DND-41 (cell line): ENCODE data around the gene BAK1.
A peak's percentile ranks its signal among the peaks of the same experiment; 100 is the strongest.

Source experiments
- ATAC-seq: fragments of 200-7000 bp; cut with Tn5 transposase; 3 replicates; pipeline ENCODE4 v1.9.1; 2021; ENCODE audit warnings: low read depth; ENCODE audit not compliant: insufficient read depth
- DNase-seq: peaks from one replicate; pipeline ENCODE4 v3.0.0-alpha.2; 2020
- H2AFZ ChIP-seq: 2 replicates; pipeline ENCODE4 v1.6.0; 2012; ENCODE audit warnings: low read depth, low read length
- H3K27ac ChIP-seq: 2 replicates; pipeline ENCODE4 v1.5.1; 2012; ENCODE audit warnings: low read length, inconsistent platforms
- H3K27me3 ChIP-seq: fragments of 200-600 bp; sonication (generic); 2 replicates; pipeline ENCODE4 v1.6.0; 2012; ENCODE audit warnings: low read length, mild to moderate bottlenecking, inconsistent platforms; ENCODE audit not compliant: insufficient read depth, poor library complexity
- H3K36me3 ChIP-seq: 2 replicates; pipeline ENCODE4 v1.5.1; 2012; ENCODE audit warnings: low read length, inconsistent platforms; ENCODE audit not compliant: insufficient read depth
- H3K4me1 ChIP-seq: 2 replicates; pipeline ENCODE4 v1.5.1; 2012; ENCODE audit warnings: mild to moderate bottlenecking, low read length; ENCODE audit not compliant: insufficient read depth
- H3K4me2 ChIP-seq: 2 replicates; pipeline ENCODE4 v1.6.0; 2012; ENCODE audit warnings: mild to moderate bottlenecking, moderate library complexity, low read length, inconsistent platforms; ENCODE audit not compliant: insufficient read depth
- H3K4me3 ChIP-seq, 2 experiments: fragments of 200-600 bp in 1 of 2; shearing (Covaris generic) in 1 of 2; 2 replicates each; pipeline ENCODE4 v1.5.1; 2012 to 2016; ENCODE audit warnings: inconsistent platforms in 2 of 2, low read length in 2 of 2, mild to moderate bottlenecking in 2 of 2, low read depth in 1 of 2, moderate library complexity in 1 of 2
- H3K79me2 ChIP-seq: 2 replicates; pipeline ENCODE4 v1.6.0; 2012; ENCODE audit warnings: low read length, inconsistent platforms; ENCODE audit not compliant: insufficient read depth
- H3K9ac ChIP-seq: 2 replicates; pipeline ENCODE4 v1.6.0; 2012; ENCODE audit warnings: low read depth, mild to moderate bottlenecking, inconsistent platforms, low read length, moderate library complexity
- H3K9me3 ChIP-seq: 2 replicates; pipeline ENCODE4 v1.5.1; 2012; ENCODE audit warnings: low read length, moderate library complexity, mild to moderate bottlenecking, inconsistent platforms; ENCODE audit not compliant: insufficient read depth, severe bottlenecking
- H4K20me1 ChIP-seq: 2 replicates; pipeline ENCODE4 v1.6.0; 2012; ENCODE audit warnings: low read length; ENCODE audit not compliant: insufficient read depth
- CTCF ChIP-seq: IDR thresholded peaks from 2 replicates; pipeline ENCODE4 v1.5.1; 2012; ENCODE audit warnings: borderline replicate concordance, low read length, moderate library complexity, mild to moderate bottlenecking; ENCODE audit not compliant: poor library complexity, severe bottlenecking; ENCODE audit errors: extremely low read depth
- EZH2 ChIP-seq: IDR thresholded peaks from 3 replicates; pipeline ENCODE4 v1.6.1; 2012; ENCODE audit warnings: borderline replicate concordance, low read depth, mild to moderate bottlenecking, moderate library complexity, low read length, inconsistent platforms; ENCODE audit not compliant: severe bottlenecking

Gene BAK1

DNA sequence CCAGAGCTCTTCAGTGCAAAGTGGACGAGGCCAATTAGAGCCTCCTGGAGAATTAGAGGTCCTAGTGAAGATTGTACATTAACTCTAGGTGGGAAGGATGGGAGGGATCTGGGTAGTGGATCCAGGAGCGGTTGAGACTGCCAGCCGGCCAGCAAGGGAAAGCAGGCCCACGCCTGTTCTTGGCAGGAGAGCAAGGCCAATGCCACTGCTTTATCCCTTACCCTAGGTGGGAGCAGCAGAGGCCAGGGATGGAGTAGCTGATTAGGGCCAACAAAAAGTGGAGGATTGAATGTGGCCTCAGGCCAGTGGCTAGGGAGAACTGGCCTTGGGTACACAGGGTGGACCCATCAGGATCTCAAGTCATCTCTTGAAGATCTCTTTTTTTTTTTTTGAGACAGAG, 44.8 kb upstream of the BAK1 start:
- Histone ChIP-seq H3K9ac (no peak overlapping the region), H3K4me2 (0 out of 2 replicates have a peak overlapping the region, but pooled peaks have one; percentile 12), H3K27me3 (no peaks in the 10 kb centered on the region), H3K79me2 (peaks cover 70% of the 10 kb centered on the region), H3K27ac (no peak overlapping the region), H3K4me1 (peaks cover 34% of the 10 kb centered on the region), H4K20me1 (peaks cover 44% of the 10 kb centered on the region), H3K4me3 (no peak overlapping the region), H3K36me3 (peaks cover 39% of the 10 kb centered on the region), H3K9me3 (no peaks in the 10 kb centered on the region), H2AFZ (no peak overlapping the region)
- no peak for TF ChIP-seq EZH2
- no peak for TF ChIP-seq CTCF
- DNase-seq: no peak
- ATAC-seq: no peak

DNA sequence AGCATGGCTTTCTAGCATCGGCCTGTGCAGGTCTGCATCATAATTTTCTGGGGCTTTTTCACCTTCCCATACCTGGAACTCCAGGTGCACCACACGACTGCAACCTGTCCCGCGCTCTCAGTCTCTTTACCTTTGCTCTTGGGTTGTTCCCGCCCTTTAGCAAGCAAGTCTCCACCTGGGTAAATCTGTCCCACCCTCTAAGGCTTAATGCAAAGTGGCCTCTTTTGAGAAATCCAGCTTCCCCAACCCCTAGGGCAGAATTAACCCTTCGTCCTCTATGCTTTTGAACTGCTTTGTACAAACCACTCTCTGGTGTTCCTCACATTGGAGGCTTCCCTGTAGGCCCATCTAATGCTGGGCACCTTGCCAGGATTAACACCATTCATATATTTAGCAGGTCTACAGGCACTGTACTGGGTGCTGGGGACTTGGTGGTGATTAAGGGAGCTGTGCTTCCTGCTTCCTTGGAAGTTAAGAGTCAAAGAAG, 43.9 kb upstream of the BAK1 start:
- peak overlapping the region; percentile 98; the same call in 1 of the 2 replicates for H3K4me2 ChIP-seq
- H3K79me2 ChIP-seq: peaks cover 67% of the 10 kb centered on the region
- TF ChIP-seq CTCF: no peak
- no peak for TF ChIP-seq EZH2
- no peak for DNase-seq
- H3K9me3 ChIP-seq: no peaks in the 10 kb centered on the region
- no peak overlapping the region for H3K4me3 ChIP-seq
- H4K20me1 ChIP-seq: peaks cover 44% of the 10 kb centered on the region
- H2AFZ ChIP-seq: no peak overlapping the region
- peaks cover 39% of the 10 kb centered on the region for H3K36me3 ChIP-seq
- no peak for ATAC-seq
- H3K9ac ChIP-seq: no peak overlapping the region; the same call in 1 of the 2 replicates
- peaks cover 43% of the 10 kb centered on the region for H3K4me1 ChIP-seq
- H3K27ac ChIP-seq: no peak overlapping the region
- H3K27me3 ChIP-seq: no peaks in the 10 kb centered on the region

DNA sequence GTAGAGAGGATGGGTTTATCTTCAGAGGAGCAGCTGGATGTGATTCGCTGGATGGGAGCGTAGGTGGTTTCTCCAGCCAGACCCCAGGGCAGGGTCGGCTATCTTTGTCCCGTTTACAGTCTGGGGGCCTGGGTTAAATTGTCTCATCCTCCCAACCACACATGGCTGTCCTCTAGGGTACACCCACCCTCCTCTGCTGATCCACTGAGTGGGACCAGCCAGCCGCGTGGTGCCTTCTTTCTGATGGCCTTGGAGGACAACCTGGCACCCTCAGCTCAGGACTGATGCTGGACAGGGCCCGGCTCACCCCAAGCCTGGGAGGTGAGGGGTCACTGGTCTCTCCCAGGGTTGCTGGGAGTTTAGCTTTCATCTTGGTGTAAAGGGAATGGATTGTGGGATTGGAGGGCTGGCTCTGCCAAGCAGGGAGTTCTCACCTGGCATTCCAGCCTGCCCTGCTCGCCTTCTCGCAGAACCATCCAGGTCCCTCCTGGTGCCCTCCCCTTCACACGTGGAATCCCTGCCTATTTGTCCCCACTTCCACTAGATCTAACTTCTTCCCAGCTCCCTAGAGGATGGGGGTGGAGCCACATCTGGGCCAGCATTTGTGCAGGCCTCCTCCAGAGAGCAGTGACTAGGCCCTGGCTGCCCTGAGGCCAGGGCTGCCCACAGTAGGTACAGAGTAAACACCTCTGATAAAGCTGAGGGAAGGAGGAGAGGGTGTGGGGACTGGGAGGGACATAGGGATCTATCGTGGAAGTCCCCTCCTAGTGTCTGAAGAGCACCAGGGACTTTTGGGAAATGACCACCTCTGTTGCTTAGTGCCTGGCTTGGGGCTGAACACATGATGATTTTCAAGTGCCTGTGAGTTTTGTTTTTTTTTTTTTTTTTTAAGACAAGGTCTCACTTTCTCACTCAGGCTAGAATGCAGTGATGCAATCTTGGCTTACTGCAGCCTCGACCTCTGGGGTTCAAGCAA, 42.7 kb upstream of the BAK1 start:
- H3K4me3 ChIP-seq: peak overlapping the region in 1 of 2 experiments; percentile 98; a peak in 3 of 4 replicates
- H3K9me3 ChIP-seq: no peaks in the 10 kb centered on the region
- peak overlapping the region; percentile 42; the same call in 1 of the 2 replicates for H3K27ac ChIP-seq
- peaks cover 62% of the 10 kb centered on the region for H3K79me2 ChIP-seq
- peaks cover 47% of the 10 kb centered on the region for H3K4me1 ChIP-seq
- peaks cover 36% of the 10 kb centered on the region for H4K20me1 ChIP-seq
- peak overlapping the region; percentile 97 for H3K9ac ChIP-seq
- DNase-seq (no peak), ATAC-seq (no peak)
- peaks cover 37% of the 10 kb centered on the region for H3K36me3 ChIP-seq
- no peaks in the 10 kb centered on the region for H3K27me3 ChIP-seq
- TF ChIP-seq CTCF: no peak
- no peak for TF ChIP-seq EZH2
- H2AFZ ChIP-seq: no peak overlapping the region
- peak overlapping the region; percentile 98 for H3K4me2 ChIP-seq
